Stimulated activated CD4-positive, alpha-beta T cell treated with anti-CD3 and anti-CD28 coated beads, Interleukin-2, amount 100 ng/mL, for 4 hours (primary cell): Measurements from ENCODE around the gene BAMBI.

ENCODE experiments used
- DNase-seq: peaks from one replicate; pipeline ENCODE4 v3.0.0-alpha.2; 2020; ENCODE audit warnings: low read depth

BAMBI gene

GRCh38 chr10:28676326-28676967, 874 bp upstream of the BAMBI start:
- DNase-seq = no peak

DNA sequence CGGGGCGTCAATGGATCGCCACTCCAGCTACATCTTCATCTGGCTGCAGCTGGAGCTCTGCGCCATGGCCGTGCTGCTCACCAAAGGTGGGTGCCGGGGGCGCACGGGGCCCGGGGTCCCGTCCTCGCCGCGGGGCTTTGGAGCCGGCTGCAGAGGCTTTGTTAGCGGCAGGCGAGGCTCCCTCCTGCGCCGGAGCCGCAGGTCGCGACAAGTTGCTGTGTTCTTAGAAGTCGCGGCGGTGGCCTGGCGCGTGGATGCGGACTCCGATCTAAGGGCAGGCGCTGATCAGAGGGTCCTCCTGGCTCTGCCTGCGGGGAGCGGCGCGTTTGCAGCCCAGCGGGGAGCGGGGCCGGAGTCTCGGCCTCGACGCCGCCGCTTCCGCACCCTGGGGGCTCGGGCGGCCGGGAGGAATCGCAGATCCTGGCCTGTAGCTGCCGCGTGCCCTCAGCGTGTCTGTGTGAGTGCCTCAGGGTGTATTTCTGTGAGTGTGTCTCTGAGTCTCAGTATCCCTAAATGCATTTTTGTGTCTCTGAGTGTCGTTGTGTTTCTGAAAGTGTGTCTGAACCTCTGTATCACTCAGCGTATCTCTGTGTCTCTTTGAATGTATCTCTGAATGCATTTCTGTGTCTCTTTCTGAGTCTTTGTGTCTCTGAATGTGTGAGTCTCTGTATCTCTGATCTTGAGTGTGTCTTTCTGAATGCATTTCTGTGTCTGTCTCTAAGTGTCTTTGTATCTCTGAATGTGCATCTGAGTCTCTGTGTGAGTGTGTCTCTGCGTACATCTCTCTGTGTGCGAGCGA, 766 bp downstream of the BAMBI start:
- no peak for DNase-seq

- no peak for DNase-seq
These were observed 1.6 kb downstream of the BAMBI start for GRCh38 chr10:28678687-28679457.

DNA sequence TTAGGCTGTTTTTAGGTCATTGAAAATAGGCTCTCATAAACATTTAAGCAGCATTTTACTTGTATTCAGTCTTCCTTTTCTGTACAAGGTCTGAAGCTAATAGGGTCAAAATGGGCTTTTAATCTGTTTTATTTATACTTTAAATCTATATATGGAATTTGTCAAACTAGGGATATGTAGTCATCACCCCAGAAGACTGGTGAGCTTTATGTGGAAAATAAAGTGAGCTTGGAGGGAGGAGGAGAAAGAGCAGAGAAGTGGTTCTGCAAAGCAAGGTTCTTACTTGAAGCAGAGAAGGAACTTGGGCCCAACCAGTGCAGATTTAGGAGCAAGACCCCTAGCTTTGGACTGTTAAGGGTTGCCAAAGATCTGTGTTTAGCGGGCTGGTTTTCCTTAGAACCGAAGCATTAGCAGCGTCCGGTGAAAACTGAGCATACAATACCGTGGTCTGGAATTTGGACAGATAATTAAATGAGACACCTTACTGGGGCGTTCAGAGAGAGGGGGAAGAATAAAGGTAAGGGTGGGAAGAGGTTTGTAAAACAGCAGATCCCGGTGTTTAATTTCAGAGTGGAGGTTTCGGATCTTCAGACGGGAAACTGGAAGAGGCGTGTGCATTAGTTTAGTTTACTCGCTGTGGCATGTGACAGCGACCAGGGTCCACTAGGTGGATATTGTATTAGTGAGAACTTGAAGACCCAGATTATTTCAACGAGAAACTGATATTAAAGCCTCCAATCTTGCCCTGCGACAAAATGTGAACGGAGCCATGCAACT, 2.4 kb downstream of the BAMBI start:
- DNase-seq = no peak

DNA sequence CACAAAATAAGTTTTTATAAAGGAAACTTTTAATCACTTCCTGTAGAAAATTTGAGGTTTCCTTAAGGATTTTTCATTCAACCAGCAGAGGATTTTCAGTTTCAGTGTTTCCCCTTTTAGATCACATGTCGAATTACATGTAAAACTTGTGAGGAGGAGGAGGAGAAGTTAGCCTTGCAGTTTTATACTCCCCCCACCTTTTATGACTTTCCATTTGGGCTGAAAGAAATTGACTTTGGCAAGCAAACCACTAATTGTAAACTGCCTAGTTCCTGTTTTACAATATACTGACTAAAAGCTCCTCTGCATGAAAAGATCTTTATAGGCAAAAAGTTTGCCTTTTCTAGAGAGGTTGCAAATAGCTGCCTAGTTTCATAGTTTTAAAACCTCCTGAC, 3.0 kb downstream of the BAMBI start:
- DNase-seq = no peak

GRCh38 chr10:28681291-28681763, 4.0 kb downstream of the BAMBI start:
- no peak for DNase-seq

DNA sequence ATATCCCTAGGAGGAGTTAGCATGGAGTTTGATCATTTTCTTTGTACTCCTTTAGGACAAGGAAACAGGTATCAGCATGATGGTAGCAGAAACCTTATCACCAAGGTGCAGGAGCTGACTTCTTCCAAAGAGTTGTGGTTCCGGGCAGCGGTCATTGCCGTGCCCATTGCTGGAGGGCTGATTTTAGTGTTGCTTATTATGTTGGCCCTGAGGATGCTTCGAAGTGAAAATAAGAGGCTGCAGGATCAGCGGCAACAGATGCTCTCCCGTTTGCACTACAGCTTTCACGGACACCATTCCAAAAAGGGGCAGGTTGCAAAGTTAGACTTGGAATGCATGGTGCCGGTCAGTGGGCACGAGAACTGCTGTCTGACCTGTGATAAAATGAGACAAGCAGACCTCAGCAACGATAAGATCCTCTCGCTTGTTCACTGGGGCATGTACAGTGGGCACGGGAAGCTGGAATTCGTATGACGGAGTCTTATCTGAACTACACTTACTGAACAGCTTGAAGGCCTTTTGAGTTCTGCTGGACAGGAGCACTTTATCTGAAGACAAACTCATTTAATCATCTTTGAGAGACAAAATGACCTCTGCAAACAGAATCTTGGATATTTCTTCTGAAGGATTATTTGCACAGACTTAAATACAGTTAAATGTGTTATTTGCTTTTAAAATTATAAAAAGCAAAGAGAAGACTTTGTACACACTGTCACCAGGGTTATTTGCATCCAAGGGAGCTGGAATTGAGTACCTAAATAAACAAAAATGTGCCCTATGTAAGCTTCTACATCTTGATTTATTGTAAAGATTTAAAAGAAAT, 4.8 kb downstream of the BAMBI start:
- DNase-seq = no peak

DNA sequence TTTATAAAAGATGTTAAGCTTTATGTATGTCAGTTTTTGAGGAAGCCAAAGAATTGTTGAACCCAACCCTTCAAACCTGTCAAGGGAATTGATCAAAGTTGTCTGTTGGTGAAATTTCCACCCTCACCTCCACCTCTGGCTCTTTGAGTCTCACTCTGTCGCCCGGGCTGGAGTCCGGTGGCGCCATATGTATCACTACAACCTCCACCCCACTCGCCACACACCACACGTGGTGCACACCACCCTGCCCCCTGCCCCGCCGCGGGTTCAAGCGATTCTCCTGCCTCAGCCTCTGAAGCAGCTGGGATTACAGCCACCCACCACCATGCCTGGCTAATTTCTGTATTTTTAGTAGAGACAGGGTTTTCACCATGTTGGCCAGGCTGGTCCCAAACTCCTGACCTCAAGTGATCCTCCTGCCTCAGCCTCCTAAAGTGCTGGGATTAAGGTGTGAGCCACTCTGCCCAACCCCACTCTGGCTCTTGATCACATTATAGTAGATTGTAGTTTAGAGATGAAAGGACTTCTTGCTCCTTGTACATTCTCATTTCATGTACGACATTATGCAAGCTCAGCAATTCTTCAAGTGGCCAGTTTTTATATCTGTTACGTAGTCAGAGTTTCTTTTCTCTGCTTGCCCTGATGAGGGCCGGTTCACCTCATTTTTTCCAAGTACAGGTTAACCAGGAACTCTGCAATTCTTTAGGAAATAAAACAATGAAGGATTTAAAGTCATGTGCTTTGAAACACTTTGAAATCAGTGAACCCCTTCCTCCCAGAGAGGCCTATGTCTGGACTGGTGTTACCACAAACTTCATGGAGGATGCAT, 7.0 kb downstream of the BAMBI start:
- DNase-seq = no peak

GRCh38 chr10:28684986-28685580, 7.8 kb downstream of the BAMBI start:
- DNase-seq = no peak

GRCh38 chr10:28685717-28686116, 8.4 kb downstream of the BAMBI start:
- no peak for DNase-seq

- no peak for DNase-seq
These were observed 9.7 kb downstream of the BAMBI start for GRCh38 chr10:28686835-28687682.

- no peak for DNase-seq
These were observed 10.3 kb downstream of the BAMBI start for GRCh38 chr10:28687683-28688001.

GRCh38 chr10:28690545-28690944, 13.2 kb downstream of the BAMBI start:
- DNase-seq = no peak

GRCh38 chr10:28691187-28691694, 13.9 kb downstream of the BAMBI start:
- no peak for DNase-seq

GRCh38 chr10:28692050-28692449, 14.7 kb downstream of the BAMBI start:
- no peak for DNase-seq

DNA sequence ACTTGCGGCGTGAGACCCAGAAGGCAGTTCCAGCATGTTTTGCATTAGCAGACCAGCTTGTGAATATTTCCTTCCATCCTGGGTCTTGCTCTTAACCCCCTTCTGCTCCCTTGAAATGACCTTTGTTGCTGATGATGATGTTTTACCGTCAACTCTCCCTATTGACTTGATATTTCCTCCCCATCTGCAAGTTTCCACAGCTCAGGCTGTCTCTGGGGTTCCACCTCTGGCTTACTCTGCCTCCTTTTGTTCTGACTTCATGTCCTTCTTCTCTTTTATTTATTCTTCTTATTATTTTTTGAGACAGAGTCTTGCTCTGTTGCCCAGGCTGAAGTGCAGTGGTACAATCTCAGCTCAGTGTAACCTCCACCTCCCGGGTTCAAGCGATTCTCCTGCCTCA, 17.2 kb downstream of the BAMBI start:
- DNase-seq = no peak

- DNase-seq = no peak
These were observed 20.8 kb downstream of the BAMBI start for GRCh38 chr10:28698075-28698474.

- DNase-seq = no peak
These were observed 27.3 kb downstream of the BAMBI start for GRCh38 chr10:28704464-28705161.
